ENCODE results near the gene MXD1. TPM values are rescaled to one million over a fixed set of nuclear protein-coding genes. Genes with fewer than 3 reads are reported as not detected.

The MXD1 gene
- total and polyA plus RNA-seq, 9 of the 15 experiments (the other 6 are each of a cell fraction or from before 2014, with no cell fraction given), result 6.7 to 35.9 (median 11.0) TPM

DNA sequence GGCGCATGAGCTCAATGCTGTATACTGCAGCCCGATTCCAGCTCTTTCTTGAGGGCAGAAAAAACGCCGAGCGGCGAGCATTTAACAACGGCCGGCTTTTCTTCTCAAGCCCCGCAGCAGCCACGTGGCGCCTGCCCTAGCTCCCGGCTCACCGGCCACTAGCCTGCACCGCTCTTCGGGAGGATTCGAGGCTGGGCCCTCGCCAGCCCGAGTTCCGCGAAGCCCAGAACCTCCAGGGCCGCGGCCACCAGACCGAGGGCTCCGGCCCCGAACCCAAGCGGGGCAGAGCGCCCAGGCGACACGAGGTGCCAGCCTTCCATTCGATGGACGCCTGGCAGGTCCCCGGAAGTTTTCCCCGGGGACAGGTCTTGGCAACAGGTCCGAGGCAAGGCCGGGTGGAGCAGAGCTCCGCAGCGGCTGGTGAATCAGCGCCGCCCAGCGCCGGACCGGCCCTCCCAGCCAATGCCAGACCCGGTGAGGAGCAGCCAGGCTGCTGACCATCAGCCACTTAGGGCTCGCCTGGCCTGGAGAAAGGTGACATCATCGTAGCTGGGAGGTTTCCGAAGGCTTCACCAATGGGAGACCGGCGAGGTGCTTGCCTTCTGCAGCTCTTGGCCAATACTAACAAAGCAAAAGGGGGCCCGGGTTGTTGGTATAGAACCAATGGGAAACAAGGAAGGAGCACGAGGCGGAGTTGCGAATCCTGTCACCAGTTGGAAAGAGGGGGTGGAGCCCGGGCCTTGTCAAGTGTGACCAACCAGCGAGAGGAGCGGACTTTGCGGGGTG is 552 bp upstream of the MXD1 start (continued):
- TF ChIP-seq HNRNPK (IDR thresholded peaks at IDR 0.05; ENCODE audit: low read depth, low read length, poor library complexity, severe bottlenecking) (no peak), PHB2 (IDR thresholded peaks at IDR 0.05; ENCODE audit: low read depth) (no peak), TOE1 (IDR thresholded peaks at IDR 0.05; ENCODE audit: borderline replicate concordance) (peak; percentile 51; the same call in 1 of the 2 replicates), TOE1 (CRISPR knock-in tag; IDR thresholded peaks at IDR 0.05; ENCODE audit: borderline replicate concordance, low read depth) (no peak), ZFP36 (IDR thresholded peaks at IDR 0.05; ENCODE audit: low read depth, low read length, partially characterized antibody) (peak; percentile 50), SIRT6 (IDR thresholded peaks at IDR 0.05; ENCODE audit: low read depth, low read length) (no peak), ZNF445 (CRISPR knock-in tag; IDR thresholded peaks at IDR 0.05; ENCODE audit: low read depth) (no peak), SREBF2 (CRISPR knock-in tag; IDR thresholded peaks at IDR 0.05) (no peak), SMARCC2 (IDR thresholded peaks at IDR 0.05; ENCODE audit: low read depth) (0 out of 2 replicates have a peak, but pooled peaks have one; percentile 8), CBX8 (IDR thresholded peaks at IDR 0.05; ENCODE audit: borderline replicate concordance, extremely low read depth, low read depth, low read length, poor library complexity, severe bottlenecking) (no peak), TRIM24 (IDR thresholded peaks at IDR 0.05) (0 out of 4 replicates have a peak, but pooled peaks of 1 of the 2 experiments have one; percentile 9), CREM (IDR thresholded peaks at IDR 0.05; ENCODE audit: low read depth) (peak; percentile 88), ZNF282 (CRISPR knock-in tag; IDR thresholded peaks at IDR 0.05) (no peak), SRSF3 (IDR thresholded peaks at IDR 0.05; ENCODE audit: insufficient read depth, low read length) (no peak), ZNF57 (CRISPR knock-in tag; IDR thresholded peaks at IDR 0.05) (no peak), TFAM (CRISPR knock-in tag; conservative IDR thresholded peaks at IDR 0.05) (no peak), ZNF140 (CRISPR knock-in tag; IDR thresholded peaks at IDR 0.05) (no peak)
- TF ChIP-seq, protein P1, sequence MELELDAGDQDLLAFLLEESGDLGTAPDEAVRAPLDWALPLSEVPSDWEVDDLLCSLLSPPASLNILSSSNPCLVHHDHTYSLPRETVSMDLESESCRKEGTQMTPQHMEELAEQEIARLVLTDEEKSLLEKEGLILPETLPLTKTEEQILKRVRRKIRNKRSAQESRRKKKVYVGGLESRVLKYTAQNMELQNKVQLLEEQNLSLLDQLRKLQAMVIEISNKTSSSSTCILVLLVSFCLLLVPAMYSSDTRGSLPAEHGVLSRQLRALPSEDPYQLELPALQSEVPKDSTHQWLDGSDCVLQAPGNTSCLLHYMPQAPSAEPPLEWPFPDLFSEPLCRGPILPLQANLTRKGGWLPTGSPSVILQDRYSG (tag; conservative IDR thresholded peaks at IDR 0.05; ENCODE audit: low read depth), result no peak; the same call in 1 of the 2 replicates
- TF ChIP-seq, protein P2, sequence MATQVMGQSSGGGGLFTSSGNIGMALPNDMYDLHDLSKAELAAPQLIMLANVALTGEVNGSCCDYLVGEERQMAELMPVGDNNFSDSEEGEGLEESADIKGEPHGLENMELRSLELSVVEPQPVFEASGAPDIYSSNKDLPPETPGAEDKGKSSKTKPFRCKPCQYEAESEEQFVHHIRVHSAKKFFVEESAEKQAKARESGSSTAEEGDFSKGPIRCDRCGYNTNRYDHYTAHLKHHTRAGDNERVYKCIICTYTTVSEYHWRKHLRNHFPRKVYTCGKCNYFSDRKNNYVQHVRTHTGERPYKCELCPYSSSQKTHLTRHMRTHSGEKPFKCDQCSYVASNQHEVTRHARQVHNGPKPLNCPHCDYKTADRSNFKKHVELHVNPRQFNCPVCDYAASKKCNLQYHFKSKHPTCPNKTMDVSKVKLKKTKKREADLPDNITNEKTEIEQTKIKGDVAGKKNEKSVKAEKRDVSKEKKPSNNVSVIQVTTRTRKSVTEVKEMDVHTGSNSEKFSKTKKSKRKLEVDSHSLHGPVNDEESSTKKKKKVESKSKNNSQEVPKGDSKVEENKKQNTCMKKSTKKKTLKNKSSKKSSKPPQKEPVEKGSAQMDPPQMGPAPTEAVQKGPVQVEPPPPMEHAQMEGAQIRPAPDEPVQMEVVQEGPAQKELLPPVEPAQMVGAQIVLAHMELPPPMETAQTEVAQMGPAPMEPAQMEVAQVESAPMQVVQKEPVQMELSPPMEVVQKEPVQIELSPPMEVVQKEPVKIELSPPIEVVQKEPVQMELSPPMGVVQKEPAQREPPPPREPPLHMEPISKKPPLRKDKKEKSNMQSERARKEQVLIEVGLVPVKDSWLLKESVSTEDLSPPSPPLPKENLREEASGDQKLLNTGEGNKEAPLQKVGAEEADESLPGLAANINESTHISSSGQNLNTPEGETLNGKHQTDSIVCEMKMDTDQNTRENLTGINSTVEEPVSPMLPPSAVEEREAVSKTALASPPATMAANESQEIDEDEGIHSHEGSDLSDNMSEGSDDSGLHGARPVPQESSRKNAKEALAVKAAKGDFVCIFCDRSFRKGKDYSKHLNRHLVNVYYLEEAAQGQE (IDR thresholded peaks at IDR 0.05; ENCODE audit: borderline replicate concordance), result peak; percentile 76
- TF ChIP-seq, protein P2 (CRISPR knock-in tag; IDR thresholded peaks at IDR 0.05; ENCODE audit: low read depth), result peak; percentile 62; the same call in 1 of the 2 replicates

All from K562 (cell line).